ENCODE measurements around the gene GNG12. TPM values are rescaled to one million over a fixed set of nuclear protein-coding genes. Genes with fewer than 3 reads are reported as not detected.

Gene GNG12
- total and polyA plus RNA-seq, 9 of the 15 experiments (the other 6 are each of a cell fraction or from before 2014, with no cell fraction given), result 2.6 to 6.0 (median 4.1) TPM

DNA sequence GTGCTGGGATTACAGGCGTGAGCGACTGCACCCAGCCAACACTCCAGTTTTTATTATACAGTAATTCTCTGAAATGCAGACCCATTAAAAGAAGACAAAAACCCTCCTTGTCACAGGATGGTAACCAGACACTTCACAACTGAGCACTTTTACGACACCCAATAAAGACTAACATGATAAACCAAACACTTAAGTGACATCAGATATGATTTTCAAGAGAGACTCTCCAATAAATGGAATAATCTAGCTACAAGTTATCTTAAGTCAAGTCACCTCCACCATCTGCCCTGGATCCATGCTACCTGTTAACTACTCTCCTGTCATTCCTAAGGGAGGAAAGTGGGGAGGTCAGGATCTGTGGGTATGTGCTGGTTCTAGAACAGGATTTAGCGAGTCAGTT is 5.6 kb downstream of the GNG12 start (continued):
- no peak for TF ChIP-seq POU5F1 (IDR thresholded peaks at IDR 0.05; ENCODE audit: borderline replicate concordance, low read depth, low read length, partially characterized antibody)

DNA sequence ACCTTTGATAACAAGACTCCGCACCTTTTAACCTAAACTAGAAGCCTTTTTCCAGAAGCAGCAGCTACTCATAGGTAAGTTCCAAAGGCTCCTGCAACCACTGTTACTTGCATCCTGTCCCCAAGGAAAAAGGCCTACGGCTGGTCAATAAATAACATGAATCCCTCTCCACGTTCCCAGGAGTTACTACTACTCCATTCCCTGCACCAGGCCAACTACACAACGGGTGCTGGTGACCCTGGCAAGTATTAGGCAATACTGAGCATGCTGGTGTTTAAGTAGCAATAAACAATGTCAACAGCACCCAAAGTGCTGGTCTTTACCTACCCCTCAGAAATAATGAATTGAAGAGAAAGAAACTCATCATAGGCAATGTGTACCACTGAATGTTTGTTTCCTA is 7.7 kb downstream of the GNG12 start:
- ATAC-seq (no peak), FAIRE-seq (no peak), DNase-seq (ENCODE audit: extremely low read depth in 1 of 4, low spot score in 3 of 4) (no peak)
- Histone ChIP-seq H3K9me1 (ENCODE audit: control insufficient read depth, insufficient read depth, low read length) (no peaks in the 10 kb centered on the region), H3K9me3 (replicated peaks; ENCODE audit: control insufficient read depth, insufficient read depth, low read depth, low read length) (no peaks in the 10 kb centered on the region), H2AFZ (ENCODE audit: low read depth, low read length) (no peak overlapping the region), H3K4me1 (replicated peaks in 1 of 2; ENCODE audit: control insufficient read depth in 2 of 2, insufficient read depth in 2 of 2, low read length in 2 of 2) (no peaks in the 10 kb centered on the region), H3K27me3 (ENCODE audit: control insufficient read depth in 2 of 2, insufficient read depth in 2 of 2, low read length in 2 of 2) (peaks cover under 1 to 3% of the 10 kb centered on the region in 2 experiments; a peak in 4 of 5 replicates), H4K20me1 (replicated peaks; ENCODE audit: control insufficient read depth, insufficient read depth, low read length) (no peaks in the 10 kb centered on the region), H3K36me3 (ENCODE audit: control insufficient read depth, insufficient read depth, low read length) (no peaks in the 10 kb centered on the region), H3K4me3 (no peak overlapping the region), H3K9ac (ENCODE audit: insufficient read depth in 1 of 2, low read depth in 2 of 2, low read length in 2 of 2) (no peak overlapping the region), H3K27ac (ENCODE audit: extremely low read depth, low read depth, low read length) (no peak overlapping the region), H3K4me2 (ENCODE audit: insufficient read depth, low read length) (no peak overlapping the region), H3K79me2 (ENCODE audit: control insufficient read depth, insufficient read depth, low read length) (no peaks in the 10 kb centered on the region)
- CTCF ChIA-PET (ENCODE audit: low intra/inter-chr PET ratio), result no interaction called here
- intact Hi-C loops (cut with micrococcal nuclease) (no loop called here), in situ Hi-C loops (cut with MboI) (no loop called here)
- 13% methylated on average over 4 of the region's 4 CpGs for WGBS (ENCODE audit: insufficient coverage, low coverage, missing lambda C conversion rate)
- no TSS peak for BruUV-seq (replicated peaks)
- TF ChIP-seq, protein P1, sequence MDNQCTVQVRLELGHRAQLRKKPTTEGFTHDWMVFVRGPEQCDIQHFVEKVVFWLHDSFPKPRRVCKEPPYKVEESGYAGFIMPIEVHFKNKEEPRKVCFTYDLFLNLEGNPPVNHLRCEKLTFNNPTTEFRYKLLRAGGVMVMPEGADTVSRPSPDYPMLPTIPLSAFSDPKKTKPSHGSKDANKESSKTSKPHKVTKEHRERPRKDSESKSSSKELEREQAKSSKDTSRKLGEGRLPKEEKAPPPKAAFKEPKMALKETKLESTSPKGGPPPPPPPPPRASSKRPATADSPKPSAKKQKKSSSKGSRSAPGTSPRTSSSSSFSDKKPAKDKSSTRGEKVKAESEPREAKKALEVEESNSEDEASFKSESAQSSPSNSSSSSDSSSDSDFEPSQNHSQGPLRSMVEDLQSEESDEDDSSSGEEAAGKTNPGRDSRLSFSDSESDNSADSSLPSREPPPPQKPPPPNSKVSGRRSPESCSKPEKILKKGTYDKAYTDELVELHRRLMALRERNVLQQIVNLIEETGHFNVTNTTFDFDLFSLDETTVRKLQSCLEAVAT (IDR thresholded peaks at IDR 0.05), result no peak
- TF ChIP-seq YY1 (IDR thresholded peaks at IDR 0.05; ENCODE audit: borderline replicate concordance in 1 of 3, control insufficient read depth in 1 of 3, extremely low read depth in 1 of 3, insufficient read depth in 3 of 3, insufficient read length in 1 of 3, insufficient replicate concordance in 2 of 3, low read depth in 1 of 3, low read length in 2 of 3) (no peak), MIER1 (IDR thresholded peaks at IDR 0.05; ENCODE audit: low read depth) (no peak), GATAD2A (IDR thresholded peaks at IDR 0.05) (no peak), NBN (IDR thresholded peaks at IDR 0.05; ENCODE audit: low read depth) (no peak), ZNF445 (CRISPR knock-in tag; IDR thresholded peaks at IDR 0.05; ENCODE audit: low read depth) (no peak)
- POLR2A ChIA-PET, result interaction anchor here (0.9 kb wide), 1 partner anchor 19 kb away, joined by 3 read pairs; no protein-coding TSS in a partner anchor

Measured in K562 (cell line).